ENCODE measurements around the gene UBE2N. TPM values are rescaled to one million over a fixed set of nuclear protein-coding genes. Genes with fewer than 3 reads are reported as not detected.

Gene UBE2N
- total RNA-seq, 2 donors from 2014 or later = 49.0 to 71.5 TPM

DNA sequence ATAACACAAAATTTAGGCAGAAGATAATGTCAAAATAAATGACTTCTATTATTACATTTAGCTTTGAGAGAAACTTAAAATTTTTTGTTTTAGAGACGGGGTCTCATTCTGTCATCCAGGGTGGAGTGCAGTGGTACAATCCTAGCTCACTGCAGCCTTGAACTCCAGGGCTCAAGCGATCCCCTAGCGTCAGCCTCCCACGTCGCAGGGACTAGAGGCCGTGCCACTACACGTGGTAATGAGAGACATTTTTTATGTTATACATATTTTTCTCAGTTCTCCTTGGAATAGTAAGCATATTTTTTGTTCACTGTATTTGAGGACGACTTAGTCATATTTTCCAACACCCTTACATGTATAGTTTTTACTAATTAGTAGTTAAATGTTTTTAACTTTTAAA, 85.5 kb downstream of the UBE2N start:
- Histone ChIP-seq H3K36me3 (no peaks in the 10 kb centered on the region), H3K4me1 (replicated peaks) (no peaks in the 10 kb centered on the region), H3K27me3 (replicated peaks; ENCODE audit: insufficient read depth) (no peaks in the 10 kb centered on the region), H3K27ac (no peak overlapping the region), H3K4me3 (no peak overlapping the region), H3K9me3 (no peaks in the 10 kb centered on the region)
- no peak for TF ChIP-seq POLR2A (IDR thresholded peaks at IDR 0.05)
- TF ChIP-seq, protein P1, sequence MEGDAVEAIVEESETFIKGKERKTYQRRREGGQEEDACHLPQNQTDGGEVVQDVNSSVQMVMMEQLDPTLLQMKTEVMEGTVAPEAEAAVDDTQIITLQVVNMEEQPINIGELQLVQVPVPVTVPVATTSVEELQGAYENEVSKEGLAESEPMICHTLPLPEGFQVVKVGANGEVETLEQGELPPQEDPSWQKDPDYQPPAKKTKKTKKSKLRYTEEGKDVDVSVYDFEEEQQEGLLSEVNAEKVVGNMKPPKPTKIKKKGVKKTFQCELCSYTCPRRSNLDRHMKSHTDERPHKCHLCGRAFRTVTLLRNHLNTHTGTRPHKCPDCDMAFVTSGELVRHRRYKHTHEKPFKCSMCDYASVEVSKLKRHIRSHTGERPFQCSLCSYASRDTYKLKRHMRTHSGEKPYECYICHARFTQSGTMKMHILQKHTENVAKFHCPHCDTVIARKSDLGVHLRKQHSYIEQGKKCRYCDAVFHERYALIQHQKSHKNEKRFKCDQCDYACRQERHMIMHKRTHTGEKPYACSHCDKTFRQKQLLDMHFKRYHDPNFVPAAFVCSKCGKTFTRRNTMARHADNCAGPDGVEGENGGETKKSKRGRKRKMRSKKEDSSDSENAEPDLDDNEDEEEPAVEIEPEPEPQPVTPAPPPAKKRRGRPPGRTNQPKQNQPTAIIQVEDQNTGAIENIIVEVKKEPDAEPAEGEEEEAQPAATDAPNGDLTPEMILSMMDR (IDR thresholded peaks at IDR 0.05) = no peak
- no peak for TF ChIP-seq POLR2AphosphoS5 (IDR thresholded peaks at IDR 0.05)
- 83% methylated on average over 8 of the region's 8 CpGs for WGBS
- DNase-seq (ENCODE audit: low spot score) = no peak
- intact Hi-C loops (cut with DNase I) = no loop called here

Small RNA genes within 50 kb of the gene (small RNA-seq; reads per million reads assigned to genes)
- gene RF00019 = 0 reads per million in 2 donors

Other genes starting within 250 kb of the UBE2N start
- gene NUDT4, start 64.0 kb downstream of the UBE2N start, total RNA-seq = 100 to 1,000 TPM; 138 to 241 TPM
- gene MRPL42, start 25.6 kb upstream of the UBE2N start, total RNA-seq = 10 to 100 TPM; 39.8 to 64.9 TPM
- 100 to 1,000 TPM; 125 to 273 TPM for gene SOCS2, start 130.7 kb upstream of the UBE2N start, total RNA-seq
- 10 to 100 TPM; 38.9 to 42.4 TPM for gene CRADD, start 235.4 kb upstream of the UBE2N start, total RNA-seq

Measured in prostate gland (tissue), 2 donors.